Measurements from ENCODE around the gene ENTPD7.

GRCh38 chr10:99610221-99610620, 49.1 kb upstream of the ENTPD7 start:
- TF ChIP-seq PATZ1 (tag by site-specific recombination; IDR thresholded peaks at IDR 0.05) (no peak), ZNF76 (tag by site-specific recombination; IDR thresholded peaks at IDR 0.05; ENCODE audit: borderline replicate concordance, low read depth) (no peak), CTCF (tag by site-specific recombination; IDR thresholded peaks at IDR 0.05) (no peak), ZNF274 (IDR thresholded peaks at IDR 0.05; ENCODE audit: low read length) (no peak), ZNF274 (tag by site-specific recombination; IDR thresholded peaks at IDR 0.05; ENCODE audit: borderline replicate concordance) (no peak), ZNF362 (tag by site-specific recombination; IDR thresholded peaks at IDR 0.05) (no peak), ZNF510 (tag by site-specific recombination; IDR thresholded peaks at IDR 0.05; ENCODE audit: insufficient replicate concordance) (no peak), ZNF777 (tag by site-specific recombination; IDR thresholded peaks at IDR 0.05; ENCODE audit: borderline replicate concordance) (no peak)

All from HEK293 (cell line).